Mesendoderm (in vitro differentiated cells): Measurements from ENCODE around the gene KCNJ9.

ENCODE experiments used
- DNase-seq: peaks from one replicate; pipeline ENCODE4 v3.0.0; 2013
- H2AK5ac ChIP-seq: 2 replicates; pipeline ENCODE4 v1.6.1; 2013; ENCODE audit warnings: low read length, inconsistent platforms
- H2BK120ac ChIP-seq: 2 replicates; pipeline ENCODE4 v1.6.1; 2013; ENCODE audit warnings: low read depth, mild to moderate bottlenecking, low read length, moderate library complexity, mixed read lengths
- H2BK15ac ChIP-seq: replicated peaks from 2 replicates; pipeline ENCODE4 v1.6.1; 2013; ENCODE audit warnings: low read depth, mild to moderate bottlenecking, moderate library complexity
- H2BK5ac ChIP-seq: 2 replicates; pipeline ENCODE4 v1.6.1; 2013; ENCODE audit warnings: low read length, inconsistent platforms
- H3K18ac ChIP-seq: 2 replicates; pipeline ENCODE4 v1.6.1; 2013; ENCODE audit warnings: mild to moderate bottlenecking, low read length, mixed read lengths
- H3K23ac ChIP-seq: one replicate; pipeline ENCODE4 v1.6.1; 2013; ENCODE audit warnings: low read length
- H3K27ac ChIP-seq: 2 replicates; pipeline ENCODE4 v1.5.1; 2013; ENCODE audit warnings: low read depth, mild to moderate bottlenecking, inconsistent platforms, low read length, moderate library complexity
- H3K27me3 ChIP-seq: 2 replicates; pipeline ENCODE4 v1.6.1; 2013; ENCODE audit warnings: low read length, control low read depth, mild to moderate bottlenecking, inconsistent platforms; ENCODE audit not compliant: insufficient read depth, poor library complexity
- H3K36me3 ChIP-seq: 2 replicates; pipeline ENCODE4 v1.6.1; 2013; ENCODE audit warnings: low read length, inconsistent platforms; ENCODE audit not compliant: control insufficient read depth, insufficient read depth
- H3K4ac ChIP-seq: one replicate; pipeline ENCODE4 v1.6.1; 2013; ENCODE audit warnings: low read depth, mild to moderate bottlenecking, low read length, moderate library complexity
- H3K4me1 ChIP-seq: 2 replicates; pipeline ENCODE4 v1.6.1; 2013; ENCODE audit warnings: low read depth, low read length, inconsistent platforms; ENCODE audit not compliant: control insufficient read depth
- H3K4me2 ChIP-seq: 2 replicates; pipeline ENCODE4 v1.6.1; 2013; ENCODE audit warnings: low read length
- H3K4me3 ChIP-seq: 2 replicates; pipeline ENCODE4 v1.5.1; 2013; ENCODE audit warnings: mild to moderate bottlenecking, low read length
- H3K56ac ChIP-seq: one replicate; pipeline ENCODE4 v1.6.1; 2013; ENCODE audit warnings: low read length
- H3K79me1 ChIP-seq: 2 replicates; pipeline ENCODE4 v1.6.1; 2013; ENCODE audit warnings: low read length, inconsistent platforms
- H3K79me2 ChIP-seq: 2 replicates; pipeline ENCODE4 v1.6.1; 2013; ENCODE audit warnings: mild to moderate bottlenecking, low read length; ENCODE audit not compliant: control insufficient read depth, insufficient read depth
- H3K9ac ChIP-seq: 2 replicates; pipeline ENCODE4 v1.6.1; 2013; ENCODE audit warnings: low read length, inconsistent platforms
- H4K5ac ChIP-seq: one replicate; pipeline ENCODE4 v1.6.1; 2013; ENCODE audit warnings: low read length
- H4K8ac ChIP-seq: one replicate; pipeline ENCODE4 v1.6.1; 2013; ENCODE audit warnings: low read depth, mild to moderate bottlenecking, control low read depth, low read length, moderate library complexity
- WGBS: extraction: QIAGEN DNeasy Blood & Tissue Kit; methylation state at CpG from one replicate; pipeline ENCODE4 v1.1.7; 2013; ENCODE audit warnings: low lambda C conversion rate, missing lambda C conversion rate; ENCODE audit not compliant: insufficient coverage; ENCODE audit errors: extremely low coverage; 5-methylcytosine and 5-hydroxymethylcytosine counted together

KCNJ9 gene

DNA sequence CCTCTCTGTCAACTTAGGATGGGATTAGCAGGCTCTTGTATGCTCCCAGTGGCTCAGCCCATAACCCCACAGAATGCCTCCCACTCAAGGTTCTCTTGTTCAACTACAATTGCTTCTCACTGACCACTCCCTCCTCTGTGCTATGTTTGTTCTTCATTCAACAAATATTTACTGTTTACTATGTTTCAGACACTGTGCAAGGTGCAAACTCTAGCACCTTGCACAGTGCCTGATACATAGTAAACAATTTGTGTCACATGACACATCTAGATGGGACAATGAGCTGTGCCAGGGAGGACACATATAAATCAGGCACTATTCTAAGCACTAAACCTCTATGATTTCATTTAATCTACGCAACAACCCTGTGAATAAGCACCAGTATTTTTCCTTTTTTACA lies 49.6 kb downstream of the KCNJ9 start:
- H3K79me1 ChIP-seq: no peaks in the 10 kb centered on the region
- no CpG with 5 or more reads among the region's 1 CpG for WGBS
- no peak overlapping the region for H3K56ac ChIP-seq
- H2BK5ac ChIP-seq: no peak overlapping the region
- H3K18ac ChIP-seq: no peak overlapping the region
- H3K79me2 ChIP-seq: no peaks in the 10 kb centered on the region
- no peak overlapping the region for H2AK5ac ChIP-seq
- no peaks in the 10 kb centered on the region for H3K4me1 ChIP-seq
- no peak overlapping the region for H3K4me3 ChIP-seq
- H4K5ac ChIP-seq: no peak overlapping the region
- H4K8ac ChIP-seq: no peak overlapping the region
- H3K23ac ChIP-seq: no peak overlapping the region
- no peak overlapping the region for H3K4me2 ChIP-seq
- no peaks in the 10 kb centered on the region for H3K27me3 ChIP-seq
- H3K9ac ChIP-seq: no peak overlapping the region
- H3K27ac ChIP-seq: no peak overlapping the region
- no peak overlapping the region for H2BK15ac ChIP-seq
- H3K4ac ChIP-seq: no peak overlapping the region
- H2BK120ac ChIP-seq: no peak overlapping the region
- H3K36me3 ChIP-seq: no peaks in the 10 kb centered on the region
- DNase-seq: no peak

DNA sequence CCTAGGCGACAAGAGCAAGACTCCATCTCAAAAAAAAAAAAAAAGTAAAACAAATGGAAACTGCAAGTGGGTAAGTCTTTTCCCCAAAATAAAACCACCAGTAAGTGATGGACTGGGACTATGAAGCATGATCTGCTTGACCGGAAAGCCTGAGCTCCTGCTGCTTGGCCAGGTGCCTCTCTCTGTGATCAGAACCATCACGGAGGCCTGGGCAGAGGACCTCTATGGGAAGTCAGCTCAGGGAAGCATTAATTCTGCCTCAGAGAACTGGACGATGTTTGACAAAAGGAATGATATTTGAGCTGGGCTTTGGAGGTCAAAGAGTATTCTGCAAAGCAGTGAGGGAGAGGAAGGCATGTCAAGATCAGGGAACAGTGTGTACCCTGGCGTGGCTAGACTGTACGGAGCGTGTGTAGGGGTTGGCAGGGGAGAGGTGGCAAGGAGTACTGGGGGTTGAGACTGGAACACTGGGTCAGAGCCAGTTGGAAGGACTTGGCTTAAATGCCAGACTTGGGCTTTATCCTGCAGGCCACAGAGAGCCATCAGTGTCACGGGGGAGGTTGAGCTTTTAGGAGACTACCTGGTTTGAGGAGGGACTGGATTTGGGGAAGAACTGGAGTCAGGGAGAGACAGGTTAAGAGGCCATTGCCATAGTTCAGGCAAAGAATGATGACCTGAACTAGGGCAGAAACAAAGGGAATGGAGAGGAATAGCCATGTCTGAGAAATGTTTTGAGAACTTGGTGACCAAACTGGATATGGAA lies 50.6 kb downstream of the KCNJ9 start:
- WGBS: no CpG with 5 or more reads among the region's 8 CpGs
- no peak overlapping the region for H3K4me2 ChIP-seq
- no peaks in the 10 kb centered on the region for H3K36me3 ChIP-seq
- H3K4me3 ChIP-seq: no peak overlapping the region
- H3K18ac ChIP-seq: no peak overlapping the region
- DNase-seq: no peak
- H3K79me1 ChIP-seq: no peaks in the 10 kb centered on the region
- no peak overlapping the region for H2BK15ac ChIP-seq
- no peaks in the 10 kb centered on the region for H3K27me3 ChIP-seq
- no peaks in the 10 kb centered on the region for H3K79me2 ChIP-seq
- no peak overlapping the region for H2AK5ac ChIP-seq
- no peaks in the 10 kb centered on the region for H3K4me1 ChIP-seq
- H2BK5ac ChIP-seq: no peak overlapping the region
- H3K4ac ChIP-seq: no peak overlapping the region
- no peak overlapping the region for H2BK120ac ChIP-seq
- no peak overlapping the region for H4K5ac ChIP-seq
- H3K23ac ChIP-seq: no peak overlapping the region
- H3K27ac ChIP-seq: no peak overlapping the region
- H4K8ac ChIP-seq: no peak overlapping the region
- no peak overlapping the region for H3K9ac ChIP-seq
- H3K56ac ChIP-seq: no peak overlapping the region

DNA sequence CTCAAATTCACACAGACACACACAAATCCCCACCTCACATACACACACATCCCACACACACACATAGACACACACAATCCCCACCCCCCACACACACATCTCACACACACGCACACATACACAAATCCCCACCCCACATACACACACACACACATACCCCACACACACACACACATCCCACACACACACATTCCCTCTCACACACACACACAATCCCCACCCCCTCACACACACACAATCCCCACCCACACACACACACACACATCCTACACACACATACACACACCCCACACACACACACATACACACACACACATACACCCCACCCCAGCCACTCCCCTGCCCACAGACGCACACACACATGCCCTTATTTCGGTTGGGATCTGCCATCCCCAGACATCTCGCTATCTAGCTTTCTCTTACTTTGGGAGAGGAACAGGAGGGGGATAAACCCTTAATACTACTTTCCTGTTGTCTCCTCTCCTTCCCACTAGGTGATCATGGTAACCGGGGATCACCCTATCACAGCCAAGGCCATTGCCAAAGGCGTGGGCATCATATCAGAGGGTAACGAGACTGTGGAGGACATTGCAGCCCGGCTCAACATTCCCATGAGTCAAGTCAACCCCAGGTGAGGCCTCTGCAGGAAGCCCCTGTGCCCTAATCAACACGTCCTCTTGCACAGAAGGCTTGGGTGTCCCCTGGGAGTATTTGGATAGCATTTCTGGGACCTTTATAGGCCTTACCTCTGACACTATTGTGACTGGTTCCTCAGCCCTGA lies 52.8 kb downstream of the KCNJ9 start:
- H3K4me1 ChIP-seq: no peaks in the 10 kb centered on the region
- no peaks in the 10 kb centered on the region for H3K79me2 ChIP-seq
- H3K18ac ChIP-seq: no peak overlapping the region
- H3K79me1 ChIP-seq: no peaks in the 10 kb centered on the region
- no peak overlapping the region for H3K4ac ChIP-seq
- DNase-seq: no peak
- 100% methylated on average over 1 of the region's 9 CpGs for WGBS
- H4K5ac ChIP-seq: no peak overlapping the region
- H3K4me3 ChIP-seq: no peak overlapping the region
- no peak overlapping the region for H2BK15ac ChIP-seq
- no peak overlapping the region for H2BK5ac ChIP-seq
- no peaks in the 10 kb centered on the region for H3K36me3 ChIP-seq
- H4K8ac ChIP-seq: no peak overlapping the region
- no peak overlapping the region for H3K56ac ChIP-seq
- no peak overlapping the region for H2BK120ac ChIP-seq
- no peak overlapping the region for H3K23ac ChIP-seq
- no peak overlapping the region for H3K27ac ChIP-seq
- H3K9ac ChIP-seq: no peak overlapping the region
- no peaks in the 10 kb centered on the region for H3K27me3 ChIP-seq
- H3K4me2 ChIP-seq: no peak overlapping the region
- H2AK5ac ChIP-seq: no peak overlapping the region

GRCh38 chr1:160134791-160135572 lies 53.6 kb downstream of the KCNJ9 start:
- no peak overlapping the region for H2AK5ac ChIP-seq
- H4K5ac ChIP-seq: no peak overlapping the region
- no peak overlapping the region for H3K56ac ChIP-seq
- WGBS: no CpG with 5 or more reads among the region's 20 CpGs
- H3K79me2 ChIP-seq: no peaks in the 10 kb centered on the region
- H3K23ac ChIP-seq: no peak overlapping the region
- H3K18ac ChIP-seq: no peak overlapping the region
- H2BK120ac ChIP-seq: no peak overlapping the region
- H2BK15ac ChIP-seq: no peak overlapping the region
- no peaks in the 10 kb centered on the region for H3K36me3 ChIP-seq
- H4K8ac ChIP-seq: no peak overlapping the region
- H3K79me1 ChIP-seq: no peaks in the 10 kb centered on the region
- no peaks in the 10 kb centered on the region for H3K4me1 ChIP-seq
- H3K4ac ChIP-seq: no peak overlapping the region
- no peak overlapping the region for H2BK5ac ChIP-seq
- H3K4me2 ChIP-seq: no peak overlapping the region
- no peak overlapping the region for H3K27ac ChIP-seq
- H3K27me3 ChIP-seq: no peaks in the 10 kb centered on the region
- DNase-seq: no peak
- H3K4me3 ChIP-seq: no peak overlapping the region
- H3K9ac ChIP-seq: no peak overlapping the region

GRCh38 chr1:160136121-160136925 lies 55.0 kb downstream of the KCNJ9 start:
- Histone ChIP-seq H3K27me3 (no peaks in the 10 kb centered on the region), H3K9ac (no peak overlapping the region), H2BK120ac (no peak overlapping the region), H3K4me2 (no peak overlapping the region), H3K27ac (no peak overlapping the region), H4K8ac (no peak overlapping the region), H3K79me1 (no peaks in the 10 kb centered on the region), H4K5ac (no peak overlapping the region), H3K4me1 (no peaks in the 10 kb centered on the region), H2BK5ac (no peak overlapping the region), H3K4me3 (no peak overlapping the region), H3K18ac (no peak overlapping the region), H3K56ac (no peak overlapping the region), H3K23ac (no peak overlapping the region), H2BK15ac (no peak overlapping the region), H3K79me2 (no peaks in the 10 kb centered on the region), H2AK5ac (no peak overlapping the region), H3K36me3 (no peaks in the 10 kb centered on the region), H3K4ac (no peak overlapping the region)
- no peak for DNase-seq
- no CpG with 5 or more reads among the region's 22 CpGs for WGBS
